Measurements from ENCODE around the gene CLDN24.

GRCh38 chr4:183347146-183347545 lies 24.9 kb upstream of the CLDN24 start:
- TF ChIP-seq POLR2AphosphoS5 (IDR thresholded peaks at IDR 0.05; ENCODE audit: insufficient read depth, low read depth, low read length) (no peak), CTCF (IDR thresholded peaks at IDR 0.05; ENCODE audit: extremely low read depth in 1 of 2, insufficient read depth in 1 of 2, low read depth in 1 of 2, low read length in 2 of 2) (no peak), POLR2A (IDR thresholded peaks at IDR 0.05; ENCODE audit: low read depth, low read length) (no peak), MAX (IDR thresholded peaks at IDR 0.05; ENCODE audit: insufficient read depth, insufficient read length) (no peak), EZH2 (IDR thresholded peaks at IDR 0.05; ENCODE audit: borderline replicate concordance, low read depth, low read length, severe bottlenecking) (no peak), MYC (IDR thresholded peaks at IDR 0.05; ENCODE audit: low read depth, low read length) (no peak), GATA2 (IDR thresholded peaks at IDR 0.05; ENCODE audit: insufficient read depth, insufficient read length, low read depth, low read length) (no peak), JUN (IDR thresholded peaks at IDR 0.05; ENCODE audit: borderline replicate concordance, insufficient read depth, insufficient read length, low read depth) (no peak)
